HepG2 (cell line): Measurements from ENCODE around the gene PLXNB2. TPM values are rescaled to one million over a fixed set of nuclear protein-coding genes. Genes with fewer than 3 reads are reported as not detected.

ENCODE experiments used
- BRD4 ChIP-seq: sonication (generic); formaldehyde crosslinking; IDR thresholded peaks from 2 replicates; pipeline ENCODE4 v1.4.0; 2020; ENCODE audit warnings: missing genetic modification reagents
- E2F1 ChIP-seq: sonication (generic); formaldehyde crosslinking; IDR thresholded peaks from 2 replicates; pipeline ENCODE4 v1.5.0; 2020; ENCODE audit warnings: missing genetic modification reagents
- FOXC1 ChIP-seq: sonication (generic); formaldehyde crosslinking; IDR thresholded peaks from 2 replicates; pipeline ENCODE4 v1.8.0; 2022; ENCODE audit warnings: mild to moderate bottlenecking, missing genetic modification reagents, borderline replicate concordance
- GTF3A ChIP-seq: sonication (generic); formaldehyde crosslinking; conservative IDR thresholded peaks from 2 replicates; pipeline ENCODE4 v1.4.0; 2020; ENCODE audit warnings: mild to moderate bottlenecking, missing genetic modification reagents
- HES4 ChIP-seq: sonication (generic); formaldehyde crosslinking; IDR thresholded peaks from 2 replicates; pipeline ENCODE4 v1.9.0; 2021; ENCODE audit warnings: mild to moderate bottlenecking, missing genetic modification reagents, borderline replicate concordance
- HMGXB4 ChIP-seq, 2 experiments: sonication (generic) in 1 of 2; formaldehyde crosslinking in 1 of 2; IDR thresholded peaks; 2 replicates each; pipeline versions ENCODE4 v1.4.0 to v1.6.1; 2018 to 2020; ENCODE audit warnings: missing genetic modification reagents in 2 of 2, borderline replicate concordance in 1 of 2, low read depth in 1 of 2, mild to moderate bottlenecking in 1 of 2, missing biosample characterization in 1 of 2
- HNRNPH1 ChIP-seq: fragments of 200-400 bp; formaldehyde crosslinking; optimal IDR thresholded peaks from 2 replicates; pipeline ENCODE3; 2017; ENCODE audit warnings: mild to moderate bottlenecking, low read depth, low read length
- HNRNPK ChIP-seq: fragments of 200-400 bp; formaldehyde crosslinking; IDR thresholded peaks from 2 replicates; pipeline ENCODE4 v1.6.1; 2018; ENCODE audit warnings: low read length, low read depth, moderate library complexity, mild to moderate bottlenecking; ENCODE audit not compliant: poor library complexity, severe bottlenecking
- KLF6 ChIP-seq: IDR thresholded peaks from 2 replicates; pipeline ENCODE4 v1.8.0; 2016; ENCODE audit warnings: missing biosample characterization, missing genetic modification reagents
- NFKB2 ChIP-seq: sonication (generic); formaldehyde crosslinking; IDR thresholded peaks from 2 replicates; pipeline ENCODE4 v1.4.0; 2020; ENCODE audit warnings: missing genetic modification reagents, borderline replicate concordance
- SOX13 ChIP-seq, 3 experiments: fragments of 450-650 bp in 1 of 3; sonication (generic) in 1 of 3; formaldehyde crosslinking in 1 of 3; IDR thresholded peaks in 2 of 3; conservative IDR thresholded peaks in 1 of 3; 2 replicates each; pipeline versions ENCODE4 v1.5.0 to v1.6.1; 2016 to 2020; ENCODE audit warnings: antibody characterized with exemption in 1 of 3, mild to moderate bottlenecking in 1 of 3, missing compliant biosample characterization in 1 of 3, missing genetic modification reagents in 1 of 3, moderate library complexity in 1 of 3
- SSRP1 ChIP-seq: IDR thresholded peaks from 2 replicates; pipeline ENCODE4 v1.6.1; 2016; ENCODE audit warnings: control low read depth
- TBL1XR1 ChIP-seq: fragments of 150-350 bp; IDR thresholded peaks from 2 replicates; pipeline ENCODE4 v1.6.1; 2014; ENCODE audit warnings: borderline replicate concordance, low read length; ENCODE audit not compliant: partially characterized antibody
- U2AF1 ChIP-seq: fragments of 200-400 bp; formaldehyde crosslinking; optimal IDR thresholded peaks from 2 replicates; pipeline ENCODE3; 2017; ENCODE audit warnings: mild to moderate bottlenecking, low read depth, low read length
- ZBTB7B ChIP-seq: sonication (generic); formaldehyde crosslinking; IDR thresholded peaks from 2 replicates; pipeline ENCODE4 v1.4.0; 2020; ENCODE audit warnings: missing genetic modification reagents
- ZNF10 ChIP-seq: sonication (generic); formaldehyde crosslinking; IDR thresholded peaks from 2 replicates; pipeline ENCODE4 v1.4.0; 2020; ENCODE audit warnings: mild to moderate bottlenecking, low read depth, missing genetic modification reagents, borderline replicate concordance
- ZNF441 ChIP-seq: sonication (generic); formaldehyde crosslinking; IDR thresholded peaks from 2 replicates; pipeline ENCODE4 v1.7.0; 2021; ENCODE audit warnings: missing genetic modification reagents, borderline replicate concordance
- ZNF598 ChIP-seq: sonication (generic); formaldehyde crosslinking; IDR thresholded peaks from 2 replicates; pipeline ENCODE4 v1.5.1; 2020; ENCODE audit warnings: mild to moderate bottlenecking, missing genetic modification reagents, borderline replicate concordance
- ZNF691 ChIP-seq: sonication (generic); formaldehyde crosslinking; IDR thresholded peaks from 2 replicates; pipeline ENCODE4 v1.4.0; 2020; ENCODE audit warnings: missing genetic modification reagents, low read depth, mild to moderate bottlenecking, borderline replicate concordance
- ZNF891 ChIP-seq: sonication (generic); formaldehyde crosslinking; IDR thresholded peaks from 2 replicates; pipeline ENCODE4 v1.5.0; 2020; ENCODE audit warnings: mild to moderate bottlenecking, missing genetic modification reagents
- polyA plus RNA-seq, 8 experiments: library from polyadenylated mRNA; depleted of rRNA in 3 of 8; stranded (reverse) in 7 of 8; unstranded in 1 of 8; fragments of >200 nt; fragmentation: Illumina TruSeq in 4 of 8; extraction: Trizol in 4 of 8; gene quantifications; 2 replicates each; pipeline versions ENCODE4 v1.2.1 to v1.2.3, GENCODE V29; 2011 to 2016; ENCODE audit warnings: low read depth in 4 of 8, missing spikeins in 1 of 8, mixed read lengths in 1 of 8; ENCODE audit not compliant: insufficient read depth in 1 of 8
- total RNA-seq, 5 experiments: library from RNA; depleted of rRNA; stranded (reverse); fragments of >200 nt; fragmentation: Illumina TruSeq; extraction: Trizol; gene quantifications; 2 replicates each; pipeline ENCODE4 v1.2.3, GENCODE V29; 2016; ENCODE audit warnings: low read depth in 1 of 5
- TF ChIP-seq, protein P1 (sequence below): sonication (generic); formaldehyde crosslinking; IDR thresholded peaks from 2 replicates; pipeline ENCODE4 v1.5.0; 2020; ENCODE audit warnings: missing genetic modification reagents
- TF ChIP-seq, protein P2 (sequence below): IDR thresholded peaks from 2 replicates; pipeline ENCODE4 v1.6.1; 2016; ENCODE audit warnings: control low read depth

Gene PLXNB2
- total and polyA plus RNA-seq, 2 of the 13 experiments (the other 11 are each of a cell fraction or from before 2014, with no cell fraction given): 32.6 to 68.9 TPM

DNA sequence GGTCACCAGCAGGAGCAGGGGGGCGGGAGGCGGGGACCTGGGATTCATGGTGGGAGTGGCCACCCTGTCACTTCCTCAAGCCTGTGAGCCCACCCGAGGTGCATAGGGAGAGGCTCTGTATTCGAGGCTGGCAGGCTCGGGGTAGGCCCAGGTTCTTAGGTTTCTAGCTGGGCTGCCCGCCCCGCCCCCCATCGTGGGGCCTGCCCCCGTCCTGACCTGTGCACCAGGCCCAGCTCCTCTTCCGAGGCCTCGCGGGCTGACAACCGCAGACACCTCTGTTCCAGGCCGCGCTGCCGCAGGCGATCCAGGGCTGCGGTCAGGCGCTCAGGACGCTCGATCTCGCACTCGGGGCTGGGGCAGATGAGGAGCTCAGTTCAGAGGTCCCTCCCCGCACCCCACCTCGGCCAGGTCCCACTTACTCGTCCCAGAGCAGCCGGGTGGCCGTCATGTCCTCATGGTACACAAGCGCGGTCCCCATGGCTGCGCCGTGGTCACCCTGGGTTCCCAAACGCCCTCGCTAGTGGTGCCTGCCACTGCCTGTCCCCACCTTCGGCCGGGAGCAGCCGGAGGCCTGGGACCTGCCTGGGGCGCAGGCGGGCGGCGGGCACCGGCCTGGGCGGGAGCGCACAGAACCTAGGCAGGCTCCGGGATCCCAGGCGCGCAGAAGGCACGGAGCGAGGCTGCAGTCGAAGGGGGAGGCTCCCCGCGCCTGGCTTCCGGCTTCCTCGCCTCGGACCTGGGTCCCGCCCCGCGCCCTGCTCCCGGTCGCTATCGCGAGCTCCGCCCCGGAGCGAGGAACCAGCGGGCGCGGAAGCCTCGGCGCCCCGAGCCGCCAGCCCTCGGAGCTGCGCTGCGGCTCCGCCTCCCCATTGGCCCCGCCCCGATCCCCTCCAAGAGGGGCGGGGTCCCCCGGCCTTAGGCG is 56.6 kb downstream of the PLXNB2 start, which contains the start of gene HDAC10 (continued):
- TF ChIP-seq ZNF10 (no peak), SSRP1 (CRISPR knock-in tag) (no peak), NFKB2 (CRISPR knock-in tag) (peak; percentile 33; the same call in 1 of the 2 replicates), ZNF691 (CRISPR knock-in tag) (no peak), SOX13 (IDR thresholded peaks at IDR 0.05) (no peak), SOX13 (CRISPR knock-in tag; conservative IDR thresholded peaks at IDR 0.05 in 1 of 2, IDR thresholded peaks at IDR 0.05 in 1 of 2) (no peak), ZNF441 (no peak), HES4 (CRISPR knock-in tag) (no peak; the same call in 1 of the 2 replicates), HMGXB4 (CRISPR knock-in tag; IDR thresholded peaks at IDR 0.05; ENCODE audit: borderline replicate concordance in 1 of 2, low read depth in 1 of 2) (peak in 1 of 2 experiments; percentile 85; a peak in 3 of 4 replicates), KLF6 (CRISPR knock-in tag) (no peak), HNRNPK (no peak), ZNF891 (CRISPR knock-in tag) (peak; percentile 78), E2F1 (no peak), GTF3A (CRISPR knock-in tag) (no peak), FOXC1 (CRISPR knock-in tag) (peak; percentile 77), ZBTB7B (CRISPR knock-in tag) (no peak), ZNF598 (CRISPR knock-in tag) (0 out of 2 replicates have a peak, but pooled peaks have one; percentile 16), HNRNPH1 (no peak), BRD4 (CRISPR knock-in tag) (no peak), U2AF1 (no peak), TBL1XR1 (no peak)
- TF ChIP-seq, protein P1, sequence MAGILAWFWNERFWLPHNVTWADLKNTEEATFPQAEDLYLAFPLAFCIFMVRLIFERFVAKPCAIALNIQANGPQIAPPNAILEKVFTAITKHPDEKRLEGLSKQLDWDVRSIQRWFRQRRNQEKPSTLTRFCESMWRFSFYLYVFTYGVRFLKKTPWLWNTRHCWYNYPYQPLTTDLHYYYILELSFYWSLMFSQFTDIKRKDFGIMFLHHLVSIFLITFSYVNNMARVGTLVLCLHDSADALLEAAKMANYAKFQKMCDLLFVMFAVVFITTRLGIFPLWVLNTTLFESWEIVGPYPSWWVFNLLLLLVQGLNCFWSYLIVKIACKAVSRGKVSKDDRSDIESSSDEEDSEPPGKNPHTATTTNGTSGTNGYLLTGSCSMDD (CRISPR knock-in tag): no peak
- TF ChIP-seq, protein P2, sequence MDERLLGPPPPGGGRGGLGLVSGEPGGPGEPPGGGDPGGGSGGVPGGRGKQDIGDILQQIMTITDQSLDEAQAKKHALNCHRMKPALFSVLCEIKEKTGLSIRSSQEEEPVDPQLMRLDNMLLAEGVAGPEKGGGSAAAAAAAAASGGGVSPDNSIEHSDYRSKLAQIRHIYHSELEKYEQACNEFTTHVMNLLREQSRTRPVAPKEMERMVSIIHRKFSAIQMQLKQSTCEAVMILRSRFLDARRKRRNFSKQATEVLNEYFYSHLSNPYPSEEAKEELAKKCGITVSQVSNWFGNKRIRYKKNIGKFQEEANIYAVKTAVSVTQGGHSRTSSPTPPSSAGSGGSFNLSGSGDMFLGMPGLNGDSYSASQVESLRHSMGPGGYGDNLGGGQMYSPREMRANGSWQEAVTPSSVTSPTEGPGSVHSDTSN (CRISPR knock-in tag): no peak
